Mesodermal cell (in vitro differentiated cells): Measurements from ENCODE around the gene SPRN.

Source experiments
- H3K27ac ChIP-seq: 2 replicates; pipeline ENCODE4 v1.7.0; 2013; ENCODE audit warnings: mild to moderate bottlenecking, low read depth, low read length, moderate library complexity; ENCODE audit not compliant: severe bottlenecking
- H3K36me3 ChIP-seq: 2 replicates; pipeline ENCODE4 v1.7.1; 2013; ENCODE audit warnings: mild to moderate bottlenecking, low read length, moderate library complexity; ENCODE audit not compliant: control insufficient read depth, insufficient read depth
- H3K4me1 ChIP-seq: one replicate; pipeline ENCODE4 v1.7.1; 2013; ENCODE audit warnings: mild to moderate bottlenecking, low read length; ENCODE audit not compliant: insufficient read depth, control insufficient read depth, poor library complexity, severe bottlenecking
- H3K4me3 ChIP-seq: 2 replicates; pipeline ENCODE4 v1.7.0; 2013; ENCODE audit warnings: low read length, control low read depth, mild to moderate bottlenecking; ENCODE audit not compliant: insufficient read depth, poor library complexity, severe bottlenecking; ENCODE audit errors: extremely low read depth
- H3K9me3 ChIP-seq: 2 replicates; pipeline ENCODE4 v1.7.1; 2013; ENCODE audit warnings: mild to moderate bottlenecking, low read length, moderate library complexity; ENCODE audit not compliant: control insufficient read depth
- WGBS, 2 experiments: methylation state at CpG; one replicate each; pipeline ENCODE4 v1.1.5; 2013; ENCODE audit warnings: missing lambda C conversion rate in 2 of 2; ENCODE audit not compliant: insufficient coverage in 2 of 2; 5-methylcytosine and 5-hydroxymethylcytosine counted together

The SPRN gene

GRCh38 chr10:133462512-133463305 is 38.3 kb upstream of the SPRN start:
- no peaks in the 10 kb centered on the region for H3K4me1 ChIP-seq
- H3K4me3 ChIP-seq, result no peak overlapping the region
- H3K9me3 ChIP-seq, result peaks cover 55% of the 10 kb centered on the region
- WGBS, 2 experiments, result 72 to 73% methylated on average over 4 to 6 of the region's 10 CpGs
- no peaks in the 10 kb centered on the region for H3K36me3 ChIP-seq
- no peak overlapping the region for H3K27ac ChIP-seq

- peaks cover 55% of the 10 kb centered on the region for H3K9me3 ChIP-seq
These were observed 37.4 kb upstream of the SPRN start for GRCh38 chr10:133461841-133462240.

GRCh38 chr10:133461027-133461426 is 36.6 kb upstream of the SPRN start:
- WGBS, 2 experiments, result 73 to 78% methylated on average over 4 to 5 of the region's 7 CpGs
- H3K9me3 ChIP-seq, result peaks cover 61% of the 10 kb centered on the region
- H3K4me1 ChIP-seq, result no peaks in the 10 kb centered on the region
- H3K4me3 ChIP-seq, result no peak overlapping the region
- H3K36me3 ChIP-seq, result no peaks in the 10 kb centered on the region
- H3K27ac ChIP-seq, result no peak overlapping the region

More at GRCh38 chr10:133461841-133462240, 37.4 kb upstream of the SPRN start:
- H3K27ac ChIP-seq, result no peak overlapping the region
- H3K36me3 ChIP-seq, result no peaks in the 10 kb centered on the region
- H3K4me1 ChIP-seq, result no peaks in the 10 kb centered on the region
- 59 to 61% methylated on average over 8 of the region's 8 CpGs for WGBS, 2 experiments
- no peak overlapping the region for H3K4me3 ChIP-seq

- Histone ChIP-seq H3K9me3 (peaks cover 62% of the 10 kb centered on the region), H3K36me3 (no peaks in the 10 kb centered on the region), H3K4me1 (no peaks in the 10 kb centered on the region), H3K4me3 (no peak overlapping the region), H3K27ac (no peak overlapping the region)
- WGBS, 2 experiments, result 80 to 94% methylated on average over 6 to 7 of the region's 14 CpGs
These were observed 35.9 kb upstream of the SPRN start for GRCh38 chr10:133460208-133460769.

- 90 to 92% methylated on average over 74 to 81 of the region's 81 CpGs for WGBS, 2 experiments
- Histone ChIP-seq H3K36me3 (no peaks in the 10 kb centered on the region), H3K9me3 (peaks cover 65% of the 10 kb centered on the region), H3K4me1 (no peaks in the 10 kb centered on the region), H3K4me3 (no peak overlapping the region), H3K27ac (no peak overlapping the region)
These were observed 35.2 kb upstream of the SPRN start for GRCh38 chr10:133459454-133460207.

- no peaks in the 10 kb centered on the region for H3K36me3 ChIP-seq
- no peak overlapping the region for H3K27ac ChIP-seq
- H3K9me3 ChIP-seq, result peaks cover 66% of the 10 kb centered on the region
- WGBS, 2 experiments, result 85% methylated on average over 14 to 21 of the region's 21 CpGs
- no peak overlapping the region for H3K4me3 ChIP-seq
- H3K4me1 ChIP-seq, result no peaks in the 10 kb centered on the region
These were observed 34.5 kb upstream of the SPRN start for GRCh38 chr10:133458710-133459453.

- no peak overlapping the region for H3K4me3 ChIP-seq
- no peaks in the 10 kb centered on the region for H3K4me1 ChIP-seq
- peaks cover 68% of the 10 kb centered on the region for H3K9me3 ChIP-seq
- no peaks in the 10 kb centered on the region for H3K36me3 ChIP-seq
- no peak overlapping the region for H3K27ac ChIP-seq
- WGBS, 2 experiments, result 87 to 88% methylated on average over 40 of the region's 40 CpGs
These were observed 33.7 kb upstream of the SPRN start for GRCh38 chr10:133458021-133458709.

- H3K27ac ChIP-seq, result no peak overlapping the region
- 83 to 93% methylated on average over 32 to 34 of the region's 34 CpGs for WGBS, 2 experiments
- H3K36me3 ChIP-seq, result no peaks in the 10 kb centered on the region
- no peak overlapping the region for H3K4me3 ChIP-seq
- no peaks in the 10 kb centered on the region for H3K4me1 ChIP-seq
- H3K9me3 ChIP-seq, result peaks cover 65% of the 10 kb centered on the region
These were observed 32.8 kb upstream of the SPRN start for GRCh38 chr10:133457100-133457841.

GRCh38 chr10:133456041-133456951 is 31.9 kb upstream of the SPRN start:
- no peak overlapping the region for H3K27ac ChIP-seq
- no peaks in the 10 kb centered on the region for H3K36me3 ChIP-seq
- H3K4me3 ChIP-seq, result no peak overlapping the region
- peaks cover 62% of the 10 kb centered on the region for H3K9me3 ChIP-seq
- no peaks in the 10 kb centered on the region for H3K4me1 ChIP-seq
- WGBS, 2 experiments, result 80 to 81% methylated on average over 38 to 44 of the region's 46 CpGs
